HepG2 (cell line): ENCODE data around the gene HS3ST2. TPM values are rescaled to one million over a fixed set of nuclear protein-coding genes. Genes with fewer than 3 reads are reported as not detected.

Experiments used
- ATAC-seq: fragments of 200-7000 bp; cut with Tn5 transposase; 3 replicates; pipeline ENCODE4 v1.9.1; 2020; ENCODE audit warnings: mild to moderate bottlenecking, moderate library complexity
- BruUV-seq: library from RNA; stranded (reverse); fragments of 400-500 nt; replicated peaks from 2 replicates; lab custom pipeline; 2021; lab: Mats Ljungman, UMichigan
- CTCF ChIA-PET: fragments of 300-600 bp; formaldehyde crosslinking; extraction: SDS; loops from one replicate; lab custom pipeline; 2021; ENCODE audit warnings: low total read pairs, inconsistent platforms, low intra/inter-chr PET ratio; lab: Yijun Ruan, JAX
- POLR2A ChIA-PET: fragments of 350-600 bp; sonication (Branson Sonifier 250); formaldehyde crosslinking; loops from one replicate; lab custom pipeline; 2020; ENCODE audit warnings: antibody characterized with exemption, inconsistent platforms; lab: Yijun Ruan, JAX
- DNase-seq: peaks from one replicate; pipeline ENCODE4 v3.0.0-alpha.2; 2015; ENCODE audit warnings: low spot score
- FAIRE-seq: peaks from 3 replicates; lab custom pipeline; 2011; peaks lifted over from hg19 to GRCh38; lab: Jason Lieb, UNC
- H2AFZ ChIP-seq: one replicate; pipeline ENCODE4 v1.6.1; 2011; ENCODE audit warnings: low read length, inconsistent platforms
- H3K27ac ChIP-seq: fragments of 300-600 bp; 3 replicates; pipeline ENCODE4 v1.8.0; 2011; ENCODE audit warnings: mixed run types, mild to moderate bottlenecking, mixed read lengths, low read length, inconsistent platforms; ENCODE audit not compliant: insufficient read depth; ENCODE audit errors: extremely low read length
- H3K27me3 ChIP-seq, 2 experiments: fragments of 200-600 bp in 1 of 2; 2 replicates in 1 of 2; 3 replicates in 1 of 2; pipeline versions ENCODE4 v1.6.0 to v1.8.0; 2011; ENCODE audit warnings: low read length in 2 of 2, mild to moderate bottlenecking in 2 of 2, moderate library complexity in 2 of 2, inconsistent platforms in 1 of 2; ENCODE audit not compliant: insufficient read depth in 2 of 2, control insufficient read depth in 1 of 2
- H3K36me3 ChIP-seq, 2 experiments: fragments of 200-600 bp in 1 of 2; replicated peaks in 1 of 2; 2 replicates in 1 of 2; 3 replicates in 1 of 2; pipeline versions ENCODE4 v1.5.1 to v1.8.0; 2011; ENCODE audit warnings: low read length in 2 of 2, inconsistent platforms in 1 of 2; ENCODE audit not compliant: insufficient read depth in 2 of 2, control insufficient read depth in 1 of 2
- H3K4me1 ChIP-seq: 2 replicates; pipeline ENCODE4 v1.5.1; 2012; ENCODE audit warnings: low read length, inconsistent platforms; ENCODE audit not compliant: insufficient read depth
- H3K4me2 ChIP-seq: 2 replicates; pipeline ENCODE4 v1.6.0; 2011; ENCODE audit warnings: low read depth, low read length, inconsistent platforms
- H3K4me3 ChIP-seq, 3 experiments: fragments of 200-600 bp in 1 of 3; sonication (generic), shearing (Covaris generic) in 1 of 3; replicated peaks in 1 of 3; 2 replicates each; pipeline ENCODE4 v1.5.1; 2011 to 2016; ENCODE audit warnings: low read length in 3 of 3, inconsistent platforms in 2 of 3, low read depth in 2 of 3, mild to moderate bottlenecking in 2 of 3, control low read depth in 1 of 3, mixed read lengths in 1 of 3; ENCODE audit not compliant: insufficient read depth in 1 of 3
- H3K79me2 ChIP-seq: one replicate; pipeline ENCODE4 v1.6.1; 2011; ENCODE audit warnings: low read length, inconsistent platforms; ENCODE audit not compliant: insufficient read depth
- H3K9ac ChIP-seq: 2 replicates; pipeline ENCODE4 v1.6.0; 2011; ENCODE audit warnings: mild to moderate bottlenecking, low read depth, low read length, inconsistent platforms; ENCODE audit not compliant: insufficient read depth
- H3K9me3 ChIP-seq: 2 replicates; pipeline ENCODE4 v1.5.1; 2012; ENCODE audit warnings: mild to moderate bottlenecking, low read length
- H4K20me1 ChIP-seq: 2 replicates; pipeline ENCODE4 v1.6.0; 2011; ENCODE audit warnings: inconsistent platforms, mild to moderate bottlenecking, low read length, moderate library complexity; ENCODE audit not compliant: insufficient read depth
- ATF7-NPFF ChIP-seq: sonication (generic); formaldehyde crosslinking; IDR thresholded peaks from 2 replicates; pipeline ENCODE4 v1.8.1; 2023; ENCODE audit warnings: mild to moderate bottlenecking, low read depth, missing genetic modification reagents, moderate library complexity
- GATAD1 ChIP-seq: IDR thresholded peaks from 2 replicates; pipeline ENCODE4 v1.6.1; 2016; ENCODE audit warnings: missing genetic modification reagents, missing compliant biosample characterization
- HNRNPL ChIP-seq: fragments of 200-400 bp; formaldehyde crosslinking; IDR thresholded peaks from 2 replicates; pipeline ENCODE4 v1.6.1; 2017; ENCODE audit warnings: mild to moderate bottlenecking, low read depth, low read length
- KDM2A ChIP-seq: sonication (generic); formaldehyde crosslinking; IDR thresholded peaks from 2 replicates; pipeline ENCODE4 v1.4.0; 2020; ENCODE audit warnings: low read depth, missing genetic modification reagents, borderline replicate concordance
- NR2F1 ChIP-seq, 2 experiments: fragments of 450-650 bp in 1 of 2; formaldehyde crosslinking in 1 of 2; IDR thresholded peaks; 2 replicates each; pipeline versions ENCODE4 v1.5.0 to v1.6.1; 2016 to 2020; ENCODE audit warnings: mild to moderate bottlenecking in 1 of 2, missing compliant biosample characterization in 1 of 2, missing genetic modification reagents in 1 of 2, moderate library complexity in 1 of 2
- SALL1 ChIP-seq: sonication (generic); formaldehyde crosslinking; IDR thresholded peaks from 2 replicates; pipeline ENCODE4 v1.8.0; 2022; ENCODE audit warnings: mild to moderate bottlenecking, missing genetic modification reagents
- SNAPC4 ChIP-seq: sonication (generic); formaldehyde crosslinking; IDR thresholded peaks from 2 replicates; pipeline ENCODE4 v1.4.0; 2020; ENCODE audit warnings: mild to moderate bottlenecking, missing genetic modification reagents
- SRSF9 ChIP-seq: fragments of 200-400 bp; formaldehyde crosslinking; IDR thresholded peaks from 2 replicates; pipeline ENCODE4 v1.6.1; 2018; ENCODE audit warnings: borderline replicate concordance, mild to moderate bottlenecking, low read depth, low read length; ENCODE audit not compliant: insufficient read depth, poor library complexity, severe bottlenecking
- ZNF530 ChIP-seq: sonication (generic); formaldehyde crosslinking; IDR thresholded peaks from 2 replicates; pipeline ENCODE4 v1.5.0; 2020; ENCODE audit warnings: low read depth, mild to moderate bottlenecking, missing genetic modification reagents
- ZNF652 ChIP-seq: IDR thresholded peaks from 2 replicates; pipeline ENCODE4 v1.6.1; 2016; ENCODE audit warnings: low read depth, borderline replicate concordance
- WGBS: methylation state at CpG from one replicate; pipeline ENCODE4 v1.1.6; 2017; ENCODE audit warnings: low lambda C conversion rate; 5-methylcytosine and 5-hydroxymethylcytosine counted together
- in situ Hi-C: cut with HindIII; loops from 2 replicates; pipeline ENCODE4 v1.10.0; 2017; ENCODE audit warnings: low pct_unique_long_range_greater_than_20kb; ENCODE audit not compliant: extremely low pct_ligation_motif_present
- intact Hi-C: fragments of 100-400 bp; cut with micrococcal nuclease; formaldehyde crosslinking; loops from one replicate; pipeline ENCODE4 v1.10.0; 2022; ENCODE audit not compliant: unreplicated experiment
- polyA plus RNA-seq, 8 experiments: library from polyadenylated mRNA; depleted of rRNA in 3 of 8; stranded (reverse) in 7 of 8; unstranded in 1 of 8; fragments of >200 nt; fragmentation: Illumina TruSeq in 4 of 8; extraction: Trizol in 4 of 8; gene quantifications; 2 replicates each; pipeline versions ENCODE4 v1.2.1 to v1.2.3, GENCODE V29; 2011 to 2016; ENCODE audit warnings: low read depth in 4 of 8, missing spikeins in 1 of 8, mixed read lengths in 1 of 8; ENCODE audit not compliant: insufficient read depth in 1 of 8
- total RNA-seq, 5 experiments: library from RNA; depleted of rRNA; stranded (reverse); fragments of >200 nt; fragmentation: Illumina TruSeq; extraction: Trizol; gene quantifications; 2 replicates each; pipeline ENCODE4 v1.2.3, GENCODE V29; 2016; ENCODE audit warnings: low read depth in 1 of 5

The HS3ST2 gene
- total and polyA plus RNA-seq, 2 of the 13 experiments (the other 11 are each of a cell fraction or from before 2014, with no cell fraction given): not detected

- no TSS peak for BruUV-seq
- in situ Hi-C loops: no loop called here
- H3K36me3 ChIP-seq: no peaks in the 10 kb centered on the region
- H2AFZ ChIP-seq: no peak overlapping the region
- H3K4me3 ChIP-seq: no peak overlapping the region
- POLR2A ChIA-PET: no interaction called here
- DNase-seq (no peak), FAIRE-seq (no peak), ATAC-seq (no peak)
- no peaks in the 10 kb centered on the region for H3K27me3 ChIP-seq
- no peak overlapping the region for H3K27ac ChIP-seq
- TF ChIP-seq HNRNPL: no peak
- TF ChIP-seq SALL1: no peak
- no peak for TF ChIP-seq ZNF530 (CRISPR knock-in tag)
- TF ChIP-seq KDM2A (CRISPR knock-in tag): no peak
- no peak for TF ChIP-seq SNAPC4 (CRISPR knock-in tag)
- no peak for TF ChIP-seq SRSF9
- TF ChIP-seq GATAD1 (CRISPR knock-in tag): no peak
- no peak for TF ChIP-seq ZNF652
- TF ChIP-seq NR2F1 (CRISPR knock-in tag; IDR thresholded peaks at IDR 0.05): no peak
- no peak for TF ChIP-seq ATF7-NPFF
- H3K79me2 ChIP-seq: no peaks in the 10 kb centered on the region
- intact Hi-C loops: no loop called here
- H3K4me2 ChIP-seq: no peak overlapping the region
- CTCF ChIA-PET: no interaction called here
- H4K20me1 ChIP-seq: no peaks in the 10 kb centered on the region
- no peak overlapping the region for H3K9ac ChIP-seq
- WGBS: 20% methylated on average over 2 of the region's 2 CpGs
- no peaks in the 10 kb centered on the region for H3K4me1 ChIP-seq
- H3K9me3 ChIP-seq: no peaks in the 10 kb centered on the region
Observed at GRCh38 chr16:22770866-22771265, 43.1 kb upstream of the HS3ST2 start.
